ENCODE results near the gene LYZL1. TPM values are rescaled to one million over a fixed set of nuclear protein-coding genes. Genes with fewer than 3 reads are reported as not detected.
"Not testable (repeated sequence)": the region's sequence is repeated elsewhere in the genome, so short reads cannot be mapped to it uniquely, and the experiment has no call there.

The LYZL1 gene
- total RNA-seq, 6 donors from 2014 or later: not detected

- ATAC-seq (ENCODE audit: low FRiP score in 2 of 2): no peak
- TF ChIP-seq CTCF (IDR thresholded peaks at IDR 0.05) (no peak), POLR2AphosphoS5 (IDR thresholded peaks at IDR 0.05) (no peak), POLR2A (IDR thresholded peaks at IDR 0.05) (no peak), EP300 (IDR thresholded peaks at IDR 0.05) (no peak)
- Histone ChIP-seq H3K4me3 (no peak overlapping the region), H3K27ac (no peak overlapping the region), H3K4me1 (peaks cover 0 to 8% (median 0%) of the 10 kb centered on the region in 4 donors), H3K36me3 (no peaks in the 10 kb centered on the region), H3K9me3 (no peaks in the 10 kb centered on the region), H3K27me3 (no peaks in the 10 kb centered on the region)
- 59 to 60% methylated on average over 3 of the region's 3 CpGs for WGBS, 2 donors
- DNase-seq: peak in 1 of 2 donors; percentile 44
These were observed 17.8 kb downstream of the LYZL1 start for GRCh38 chr10:29306688-29307087.

GRCh38 chr10:29308142-29308541 lies 19.3 kb downstream of the LYZL1 start:
- H3K4me1 ChIP-seq; H3K4me3 ChIP-seq; ATAC-seq (ENCODE audit: low FRiP score in 2 of 2); H3K9me3 ChIP-seq; H3K27me3 ChIP-seq; H3K36me3 ChIP-seq; H3K27ac ChIP-seq: not testable (repeated sequence)
- DNase-seq: peak in 1 of 2 donors; percentile 37
- WGBS, 2 donors: 78 to 94% methylated on average over 8 to 9 of the region's 11 CpGs

DNA sequence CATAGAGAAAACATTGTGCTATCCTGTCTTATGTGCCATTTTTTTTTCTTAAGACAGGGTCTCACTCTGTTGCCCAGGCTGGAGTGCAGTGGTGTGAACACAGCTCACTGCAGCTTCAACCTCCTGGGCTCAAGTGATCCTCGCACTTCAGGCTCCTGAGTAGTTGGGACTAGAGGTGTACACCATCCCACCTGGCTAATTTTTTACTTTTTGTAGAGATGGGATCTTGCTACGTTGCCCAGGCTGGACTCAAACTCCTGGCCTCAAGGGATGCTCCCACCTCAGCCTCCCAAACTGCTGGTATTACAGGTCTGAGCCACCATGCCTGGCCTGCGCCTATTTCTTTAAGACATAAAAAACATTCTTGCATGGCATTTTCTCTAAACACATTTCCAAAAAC lies 20.6 kb downstream of the LYZL1 start:
- TF ChIP-seq POLR2A (IDR thresholded peaks at IDR 0.05) (no peak), EP300 (IDR thresholded peaks at IDR 0.05) (no peak), CTCF (IDR thresholded peaks at IDR 0.05) (no peak), POLR2AphosphoS5 (IDR thresholded peaks at IDR 0.05) (no peak)
- Histone ChIP-seq H3K4me1 (peaks cover 0 to 5% (median 0%) of the 10 kb centered on the region in 4 donors), H3K9me3 (no peaks in the 10 kb centered on the region), H3K36me3 (no peaks in the 10 kb centered on the region), H3K4me3 (no peak overlapping the region), H3K27me3 (no peaks in the 10 kb centered on the region), H3K27ac (no peak overlapping the region)
- WGBS, 2 donors: 82 to 92% methylated on average over 3 of the region's 3 CpGs
- DNase-seq (no peak), ATAC-seq (ENCODE audit: low FRiP score in 2 of 2) (no peak)

GRCh38 chr10:29310463-29310862 lies 21.6 kb downstream of the LYZL1 start:
- H3K36me3 ChIP-seq; H3K27me3 ChIP-seq; H3K9me3 ChIP-seq; H3K4me3 ChIP-seq; DNase-seq; H3K27ac ChIP-seq; H3K4me1 ChIP-seq; ATAC-seq (ENCODE audit: low FRiP score in 2 of 2): not testable (repeated sequence)
- WGBS, 2 donors: 72% methylated on average over 7 of the region's 7 CpGs

GRCh38 chr10:29313071-29313470 lies 24.2 kb downstream of the LYZL1 start:
- DNase-seq (no peak), ATAC-seq (ENCODE audit: low FRiP score in 2 of 2) (no peak)
- 71 to 94% methylated on average over 3 of the region's 3 CpGs for WGBS, 2 donors
- Histone ChIP-seq H3K9me3 (no peaks in the 10 kb centered on the region), H3K4me1 (peaks cover 0 to 8% (median under 1%) of the 10 kb centered on the region in 4 donors), H3K4me3 (no peak overlapping the region), H3K27ac (no peak overlapping the region), H3K36me3 (no peaks in the 10 kb centered on the region), H3K27me3 (no peaks in the 10 kb centered on the region)
- TF ChIP-seq CTCF (IDR thresholded peaks at IDR 0.05): no peak
- no peak for TF ChIP-seq POLR2AphosphoS5 (IDR thresholded peaks at IDR 0.05)

DNA sequence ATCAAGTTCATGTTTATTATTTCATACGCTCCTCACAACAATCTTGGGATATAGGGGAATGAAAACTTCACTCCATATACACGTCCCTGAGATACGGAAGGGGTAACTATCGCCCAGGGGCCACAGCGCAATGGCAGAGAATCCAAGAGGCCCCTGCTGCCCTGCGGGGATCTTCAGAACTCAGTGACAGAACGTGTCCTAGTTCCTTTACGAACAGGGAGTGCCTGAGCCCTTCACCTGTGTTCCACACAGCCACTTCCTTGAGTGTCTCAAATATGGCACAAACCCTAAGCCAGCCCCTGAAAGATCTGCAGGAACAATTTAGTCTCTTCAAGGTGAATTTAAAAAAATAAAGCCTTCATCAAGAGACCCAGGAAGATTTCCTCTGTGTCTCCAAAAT lies 25.9 kb downstream of the LYZL1 start:
- DNase-seq (no peak), ATAC-seq (ENCODE audit: low FRiP score in 2 of 2) (no peak)
- H3K4me1 ChIP-seq: peaks cover 6 to 11% (median 8%) of the 10 kb centered on the region in 4 donors
- no peaks in the 10 kb centered on the region for H3K27me3 ChIP-seq
- H3K9me3 ChIP-seq: no peaks in the 10 kb centered on the region
- H3K36me3 ChIP-seq: no peaks in the 10 kb centered on the region
- TF ChIP-seq EP300 (IDR thresholded peaks at IDR 0.05): no peak
- TF ChIP-seq CTCF (IDR thresholded peaks at IDR 0.05): no peak
- TF ChIP-seq POLR2AphosphoS5 (IDR thresholded peaks at IDR 0.05): no peak
- no peak for TF ChIP-seq POLR2A (IDR thresholded peaks at IDR 0.05)
- WGBS, 2 donors: 86 to 93% methylated on average over 8 of the region's 8 CpGs
- no peak overlapping the region for H3K27ac ChIP-seq
- H3K4me3 ChIP-seq: no peak overlapping the region

Measured in upper lobe of left lung (tissue), 6 donors.